GM12878 (cell line): ENCODE results near the gene CELSR1. TPM values are rescaled to one million over a fixed set of nuclear protein-coding genes. Genes with fewer than 3 reads are reported as not detected.

ENCODE experiments used
- BHLHE40 ChIP-seq, 2 experiments: fragments of 450-650 bp in 1 of 2; IDR thresholded peaks; 2 replicates each; pipeline ENCODE4 v1.6.1; 2011 to 2017; ENCODE audit warnings: low read depth in 2 of 2, borderline replicate concordance in 1 of 2, improper control_type of control experiment in 1 of 2, low read length in 1 of 2, mild to moderate bottlenecking in 1 of 2
- DPF2 ChIP-seq: fragments of 450-650 bp; IDR thresholded peaks from 2 replicates; pipeline ENCODE4 v1.6.1; 2017; ENCODE audit warnings: mild to moderate bottlenecking
- EGR1 ChIP-seq, 2 experiments: IDR thresholded peaks; 1 replicate in 1 of 2; 2 replicates in 1 of 2; pipeline ENCODE4 v1.6.1; 2011 to 2012; ENCODE audit warnings: low read depth in 2 of 2, low read length in 2 of 2, borderline replicate concordance in 1 of 2, mild to moderate bottlenecking in 1 of 2, moderate library complexity in 1 of 2
- FOS ChIP-seq: IDR thresholded peaks from 3 replicates; pipeline ENCODE4 v1.6.1; 2011; ENCODE audit warnings: borderline replicate concordance; ENCODE audit not compliant: insufficient read length; ENCODE audit errors: extremely low read depth
- HCFC1 ChIP-seq: fragments of 150-350 bp; IDR thresholded peaks from 2 replicates; pipeline ENCODE4 v1.6.1; 2014; ENCODE audit warnings: low read length
- IRF4 ChIP-seq: IDR thresholded peaks from 2 replicates; pipeline ENCODE4 v1.6.1; 2011; ENCODE audit warnings: low read depth, low read length
- MEF2B ChIP-seq: fragments of 450-650 bp; IDR thresholded peaks from 2 replicates; pipeline ENCODE4 v1.6.1; 2018; ENCODE audit warnings: mild to moderate bottlenecking, moderate library complexity; ENCODE audit not compliant: partially characterized antibody, poor library complexity, severe bottlenecking
- RELA ChIP-seq: fragments of 450-650 bp; IDR thresholded peaks from 2 replicates; pipeline ENCODE4 v1.8.0; 2014; ENCODE audit warnings: borderline replicate concordance; ENCODE audit not compliant: partially characterized antibody
- SMC3 ChIP-seq: IDR thresholded peaks from 2 replicates; pipeline ENCODE4 v1.6.1; 2011; ENCODE audit warnings: low read length, improper control_type of control experiment, borderline replicate concordance
- TCF12 ChIP-seq: IDR thresholded peaks from 2 replicates; pipeline ENCODE4 v1.6.1; 2011; ENCODE audit warnings: low read depth, mild to moderate bottlenecking, low read length
- TCF7 ChIP-seq: IDR thresholded peaks from 2 replicates; pipeline ENCODE4 v1.6.1; 2014; ENCODE audit warnings: antibody characterized with exemption, borderline replicate concordance
- USF1 ChIP-seq: IDR thresholded peaks from 2 replicates; pipeline ENCODE4 v1.6.1; 2011; ENCODE audit warnings: borderline replicate concordance, low read depth, mild to moderate bottlenecking, moderate library complexity, mixed read lengths, low read length; ENCODE audit not compliant: insufficient read depth; ENCODE audit errors: extremely low read length
- YY1 ChIP-seq: IDR thresholded peaks from 2 replicates; pipeline ENCODE4 v1.6.1; 2011; ENCODE audit warnings: low read depth, mild to moderate bottlenecking, low read length
- ZBTB11 ChIP-seq: fragments of 450-650 bp; formaldehyde crosslinking; IDR thresholded peaks from 2 replicates; pipeline ENCODE4 v1.5.0; 2022; ENCODE audit warnings: mild to moderate bottlenecking, missing genetic modification characterization
- ZBTB40 ChIP-seq: fragments of 450-650 bp; IDR thresholded peaks from 2 replicates; pipeline ENCODE4 v1.6.1; 2016; ENCODE audit warnings: mild to moderate bottlenecking, moderate library complexity, borderline replicate concordance
- ZNF384 ChIP-seq: IDR thresholded peaks from 2 replicates; pipeline ENCODE4 v1.6.1; 2012; ENCODE audit warnings: low read depth, mild to moderate bottlenecking, low read length, improper control_type of control experiment, borderline replicate concordance
- polyA plus RNA-seq, 11 experiments: library from polyadenylated mRNA; depleted of rRNA in 4 of 11; unstranded in 6 of 11; stranded (reverse) in 5 of 11; fragments of >200 nt; fragmentation: Nextera tagmentation in 4 of 11; fragmentation: Illumina TruSeq in 1 of 11; extraction: Ambion mirVana in 4 of 11; extraction: Trizol in 1 of 11; gene quantifications; 1 replicate in 1 of 11; 2 replicates in 10 of 11; pipeline versions ENCODE4 v1.2.1 to v1.2.3, GENCODE V29; 2011 to 2016; ENCODE audit warnings: inconsistent platforms in 2 of 11, missing spikeins in 2 of 11, low read depth in 1 of 11
- total RNA-seq, 4 experiments: library from RNA; depleted of rRNA in 3 of 4; stranded (reverse); fragments of >200 nt in 3 of 4; fragmentation: Illumina TruSeq in 1 of 4; extraction: Trizol in 1 of 4; gene quantifications; 2 replicates each; pipeline versions ENCODE4 v1.2.1 to v1.2.3, GENCODE V29; 2013 to 2021
- TF ChIP-seq, protein P1 (sequence below): IDR thresholded peaks from 2 replicates; pipeline ENCODE4 v1.6.1; 2012; ENCODE audit warnings: low read depth, low read length, improper control_type of control experiment

Gene CELSR1
- total and polyA plus RNA-seq, 10 of the 15 experiments (the other 5 are each of a cell fraction or from before 2014, with no cell fraction given), result 0.05 to 1.7 (median 0.35) TPM; not detected in 2

- TF ChIP-seq ZBTB11 (CRISPR knock-in tag) (no peak), YY1 (0 out of 2 replicates have a peak, but pooled peaks have one; percentile 26), SMC3 (peak; percentile 78), USF1 (peak; percentile 56), TCF12 (peak; percentile 55; the same call in 1 of the 2 replicates), DPF2 (peak; percentile 52), TCF7 (no peak), MEF2B (peak; percentile 43), BHLHE40 (IDR thresholded peaks at IDR 0.05; ENCODE audit: borderline replicate concordance in 1 of 2, low read depth in 2 of 2, low read length in 1 of 2) (0 out of 4 replicates have a peak, but pooled peaks of 1 of the 2 experiments have one; percentile 13), ZBTB40 (no peak), FOS (no peak), RELA (peak; percentile 12), EGR1 (IDR thresholded peaks at IDR 0.05; ENCODE audit: borderline replicate concordance in 1 of 2, low read depth in 2 of 2, low read length in 2 of 2) (no peak), IRF4 (0 out of 2 replicates have a peak, but pooled peaks have one; percentile 41), ZNF384 (no peak), HCFC1 (peak; percentile 26; the same call in 1 of the 2 replicates)
- TF ChIP-seq, protein P1, sequence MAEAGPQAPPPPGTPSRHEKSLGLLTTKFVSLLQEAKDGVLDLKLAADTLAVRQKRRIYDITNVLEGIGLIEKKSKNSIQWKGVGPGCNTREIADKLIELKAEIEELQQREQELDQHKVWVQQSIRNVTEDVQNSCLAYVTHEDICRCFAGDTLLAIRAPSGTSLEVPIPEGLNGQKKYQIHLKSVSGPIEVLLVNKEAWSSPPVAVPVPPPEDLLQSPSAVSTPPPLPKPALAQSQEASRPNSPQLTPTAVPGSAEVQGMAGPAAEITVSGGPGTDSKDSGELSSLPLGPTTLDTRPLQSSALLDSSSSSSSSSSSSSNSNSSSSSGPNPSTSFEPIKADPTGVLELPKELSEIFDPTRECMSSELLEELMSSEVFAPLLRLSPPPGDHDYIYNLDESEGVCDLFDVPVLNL, result no peak
Observed at GRCh38 chr22:46563381-46564083, 26.1 kb upstream of the CELSR1 start (continued).
